Measurements from ENCODE around the gene C5.

DNA sequence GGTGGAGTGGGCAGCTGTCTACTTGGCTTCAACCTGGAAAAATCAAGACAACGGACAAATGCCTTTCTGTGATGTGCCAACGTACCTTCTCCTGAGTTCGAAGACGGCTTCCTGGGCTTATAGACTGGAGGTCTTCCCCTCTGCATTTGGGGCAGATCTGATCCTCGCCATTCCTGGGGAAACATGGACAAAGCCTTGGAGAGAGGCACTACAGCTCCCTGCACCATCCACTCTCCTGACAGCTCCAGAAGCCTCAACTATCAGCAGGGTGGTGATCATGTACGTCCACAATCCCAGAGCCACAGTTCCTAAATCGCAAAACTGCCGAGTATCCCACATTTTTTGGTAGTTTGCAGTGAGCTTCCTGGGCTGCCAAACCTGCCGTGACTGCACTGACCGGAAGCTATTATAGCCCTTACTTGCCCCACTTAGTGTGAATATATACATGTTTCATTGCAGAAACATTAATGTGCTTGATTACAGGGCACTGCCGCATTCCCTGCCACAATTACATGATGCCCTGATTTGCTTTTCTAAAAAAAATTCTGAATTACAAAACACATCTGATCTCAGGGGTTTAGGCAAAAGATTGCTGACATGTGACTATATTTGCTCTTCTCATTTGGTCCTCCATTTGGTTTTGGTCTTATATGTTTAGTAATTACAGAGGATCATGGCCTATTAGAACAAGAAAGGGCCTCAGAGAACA lies 126.3 kb downstream of the C5 start:
- TF ChIP-seq, protein P1, sequence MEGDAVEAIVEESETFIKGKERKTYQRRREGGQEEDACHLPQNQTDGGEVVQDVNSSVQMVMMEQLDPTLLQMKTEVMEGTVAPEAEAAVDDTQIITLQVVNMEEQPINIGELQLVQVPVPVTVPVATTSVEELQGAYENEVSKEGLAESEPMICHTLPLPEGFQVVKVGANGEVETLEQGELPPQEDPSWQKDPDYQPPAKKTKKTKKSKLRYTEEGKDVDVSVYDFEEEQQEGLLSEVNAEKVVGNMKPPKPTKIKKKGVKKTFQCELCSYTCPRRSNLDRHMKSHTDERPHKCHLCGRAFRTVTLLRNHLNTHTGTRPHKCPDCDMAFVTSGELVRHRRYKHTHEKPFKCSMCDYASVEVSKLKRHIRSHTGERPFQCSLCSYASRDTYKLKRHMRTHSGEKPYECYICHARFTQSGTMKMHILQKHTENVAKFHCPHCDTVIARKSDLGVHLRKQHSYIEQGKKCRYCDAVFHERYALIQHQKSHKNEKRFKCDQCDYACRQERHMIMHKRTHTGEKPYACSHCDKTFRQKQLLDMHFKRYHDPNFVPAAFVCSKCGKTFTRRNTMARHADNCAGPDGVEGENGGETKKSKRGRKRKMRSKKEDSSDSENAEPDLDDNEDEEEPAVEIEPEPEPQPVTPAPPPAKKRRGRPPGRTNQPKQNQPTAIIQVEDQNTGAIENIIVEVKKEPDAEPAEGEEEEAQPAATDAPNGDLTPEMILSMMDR (conservative IDR thresholded peaks at IDR 0.05), result no peak
- TF ChIP-seq ZFX (IDR thresholded peaks at IDR 0.05), result no peak
